GM19468 (cell line): Measurements from ENCODE around the gene FAM228A.

Source experiments
- ATAC-seq: cut with Tn5 transposase; IDR thresholded peaks from one replicate; pipeline ENCODE4 v1.9.1; 2021; ENCODE audit warnings: mild to moderate bottlenecking, moderate library complexity, moderate number of reproducible peaks; ENCODE audit not compliant: unreplicated experiment; ENCODE audit errors: extremely low read depth

FAM228A gene

DNA sequence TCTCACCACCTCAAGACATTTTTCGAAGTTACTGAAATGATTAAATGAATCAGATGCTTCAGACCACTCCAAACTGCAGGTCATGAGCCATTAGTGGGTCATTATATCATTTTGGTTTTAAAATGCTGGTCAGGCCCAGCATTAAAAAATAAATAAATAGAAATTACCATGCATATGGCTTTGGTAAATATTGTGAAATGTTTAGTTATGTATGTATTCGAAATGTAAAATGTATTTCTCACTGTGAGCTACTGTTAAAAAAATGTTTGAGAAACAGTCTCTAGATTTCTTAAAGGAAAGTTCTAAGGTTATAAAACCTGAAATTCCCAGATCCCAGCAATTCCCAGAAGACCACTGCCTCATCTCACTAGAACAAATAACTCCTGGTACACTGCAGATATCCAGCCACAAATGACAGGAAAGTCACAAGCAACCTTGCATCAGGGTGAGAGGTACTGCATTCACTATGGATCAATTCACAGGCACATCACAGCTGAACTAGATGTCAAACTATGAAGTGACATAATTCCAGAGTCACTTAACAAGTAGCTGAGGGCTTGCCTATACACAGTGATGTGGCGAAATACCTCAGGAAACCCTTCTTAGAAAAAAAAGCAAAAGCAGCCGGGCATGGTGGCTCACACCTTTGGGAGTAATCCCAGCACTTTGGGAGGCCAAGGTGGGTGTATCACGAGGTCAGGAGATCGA lies 46.6 kb downstream of the FAM228A start:
- ATAC-seq = no peak

DNA sequence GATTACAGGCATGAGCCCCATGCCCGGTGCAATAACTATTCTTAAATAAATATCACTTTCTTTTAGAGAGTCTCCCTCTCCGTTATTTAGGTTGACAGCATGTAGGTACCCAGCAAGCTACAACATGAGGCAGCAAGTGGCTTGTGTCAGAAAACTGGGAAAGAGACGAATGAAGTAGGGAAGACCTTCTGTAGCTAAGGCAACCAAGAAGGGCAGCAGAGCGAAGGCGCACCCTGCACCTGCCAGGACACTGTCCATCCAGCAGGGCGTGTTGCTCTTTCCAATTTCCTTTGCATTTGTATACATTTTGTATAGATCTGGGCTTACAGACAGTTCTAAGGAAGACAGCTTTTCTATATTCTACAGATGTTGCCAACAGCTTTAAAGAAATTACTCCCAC lies 48.1 kb downstream of the FAM228A start:
- ATAC-seq = no peak

DNA sequence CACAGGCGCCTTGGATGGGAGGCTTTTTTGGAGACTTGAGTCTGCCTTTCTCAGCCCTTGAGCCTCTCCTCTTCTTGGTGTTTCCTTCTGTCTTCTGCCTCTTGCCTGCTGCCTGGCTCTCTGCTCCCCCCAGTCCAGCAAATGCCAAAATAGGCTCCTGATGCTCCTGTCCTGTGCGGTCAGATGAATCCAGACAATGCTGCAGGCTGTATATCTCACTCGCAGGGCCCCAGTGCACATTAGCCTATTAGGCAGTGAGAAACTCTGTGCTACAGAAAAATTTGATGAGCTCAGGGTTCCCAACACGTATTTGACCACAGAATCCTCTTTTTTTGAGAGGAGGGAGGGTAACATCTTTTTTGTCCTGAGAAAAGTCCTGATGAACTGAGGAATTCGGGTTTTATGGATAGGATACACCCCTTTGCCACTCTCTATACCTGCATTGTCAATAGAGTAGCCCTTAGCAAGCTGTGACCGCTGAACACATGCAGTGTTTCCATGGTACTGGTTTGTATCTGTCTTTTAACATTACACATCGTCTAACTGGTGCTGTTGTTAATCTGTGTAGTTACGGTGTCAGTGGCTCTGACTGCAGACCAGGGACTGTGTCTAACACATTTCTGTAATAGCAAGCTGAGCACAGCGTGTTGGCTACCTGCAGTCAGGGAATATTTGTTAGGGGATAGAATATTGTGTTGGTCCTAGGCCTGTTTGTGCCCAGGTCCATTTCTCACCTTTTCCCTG lies 50.8 kb downstream of the FAM228A start:
- no peak for ATAC-seq

GRCh38 chr2:24228470-24228869 lies 53.6 kb downstream of the FAM228A start:
- no peak for ATAC-seq

DNA sequence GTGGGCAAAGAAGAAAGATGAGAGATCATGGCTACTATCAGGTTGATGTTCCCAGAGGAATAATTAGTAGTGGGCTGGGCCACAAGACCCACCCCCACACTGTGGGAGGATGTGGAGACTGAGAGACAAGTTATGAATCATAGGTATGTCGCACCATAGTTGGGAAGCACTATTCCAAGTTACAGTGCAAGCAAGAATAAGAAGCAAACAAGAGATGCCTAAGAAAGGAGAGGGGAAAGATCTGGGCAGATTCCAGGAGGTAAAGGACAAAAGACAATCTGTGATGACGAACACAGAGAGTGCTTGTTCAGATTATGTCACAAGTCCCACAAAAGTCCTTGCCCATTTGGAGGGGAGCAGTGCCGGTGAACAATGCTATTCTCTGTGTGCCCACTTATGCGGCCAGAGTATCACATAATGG lies 56.6 kb downstream of the FAM228A start:
- no peak for ATAC-seq

- ATAC-seq = no peak
These were observed 58.5 kb downstream of the FAM228A start for GRCh38 chr2:24233321-24233720.

GRCh38 chr2:24237313-24237712 lies 62.5 kb downstream of the FAM228A start:
- no peak for ATAC-seq

DNA sequence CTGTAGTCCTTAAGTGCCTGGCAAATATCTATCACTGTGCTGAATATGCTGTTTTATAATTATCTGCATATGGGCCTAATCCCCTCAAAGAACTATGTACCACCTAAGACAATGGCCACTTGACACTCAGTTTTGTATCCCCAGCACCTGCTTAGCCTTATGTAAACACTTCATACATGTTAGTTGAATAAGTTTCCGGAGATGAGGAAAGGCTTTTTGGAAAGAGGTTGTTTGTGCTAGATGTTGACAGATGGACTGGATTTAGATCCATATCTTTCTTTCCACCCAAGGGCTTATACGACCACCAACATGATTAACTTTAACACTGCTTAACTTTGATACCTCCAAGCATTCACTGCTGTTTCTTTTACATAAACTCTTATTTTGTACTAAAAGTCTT lies 63.3 kb downstream of the FAM228A start:
- ATAC-seq = no peak

DNA sequence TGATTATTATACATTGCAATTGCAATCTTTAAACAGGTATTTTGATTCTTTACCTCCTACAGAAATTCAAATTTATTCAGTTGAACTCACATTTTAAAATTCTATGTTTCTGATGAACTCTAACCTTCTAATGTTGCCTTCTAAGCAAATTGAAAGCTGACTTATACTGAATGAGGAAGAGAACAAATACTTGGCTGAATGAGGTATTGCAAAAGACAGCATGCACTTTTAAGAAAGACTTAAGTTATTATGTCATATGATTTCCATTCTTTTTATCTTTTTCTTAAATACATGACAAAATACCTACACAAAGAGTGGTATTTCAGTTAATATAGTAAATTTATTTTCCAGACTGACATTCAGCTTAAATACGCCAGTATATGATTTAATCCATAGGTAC lies 64.7 kb downstream of the FAM228A start:
- ATAC-seq = no peak
